ENCODE measurements around the gene SETX.

Gene SETX

DNA sequence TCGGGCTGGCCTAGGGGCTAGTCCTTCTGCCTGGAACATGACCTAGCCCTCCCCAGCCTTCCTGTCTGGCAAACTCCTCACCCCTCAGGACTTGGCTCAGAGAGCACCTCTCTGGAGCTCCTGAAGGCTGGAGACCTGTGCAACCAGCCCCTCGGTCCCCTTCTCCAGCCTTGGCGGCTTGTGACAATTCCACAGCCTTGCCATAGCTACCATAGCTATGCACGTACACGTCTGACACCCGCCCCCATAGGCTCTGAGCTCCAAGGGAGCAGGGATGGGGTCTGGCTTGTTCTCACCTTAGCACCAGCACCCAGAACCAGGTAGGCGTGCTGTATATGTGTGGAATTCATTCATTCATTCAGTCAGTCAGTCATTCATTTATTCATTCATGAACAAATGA is 143.2 kb downstream of the SETX start:
- H3K4me1 ChIP-seq (ENCODE audit: control insufficient read depth in 1 of 2, insufficient read depth in 1 of 2, low read depth in 1 of 2, low read length in 1 of 2), result peaks cover 12 to 28% of the 10 kb centered on the region in 2 experiments
- peaks cover 45% of the 10 kb centered on the region for H3K36me3 ChIP-seq
- H3K9me3 ChIP-seq, result no peaks in the 10 kb centered on the region
- H3K27ac ChIP-seq, result no peak overlapping the region
- H3K4me3 ChIP-seq (ENCODE audit: low read depth in 1 of 2, low read length in 1 of 2), result no peak overlapping the region
- H3K27me3 ChIP-seq, result no peaks in the 10 kb centered on the region
- TF ChIP-seq CTCF (IDR thresholded peaks at IDR 0.05), result no peak
